SU-DHL-6 (cell line): ENCODE data around the gene EWSR1.

ENCODE experiments used
- H2AFZ ChIP-seq: fragments of 200-600 bp; sonication (generic); 2 replicates; pipeline ENCODE4 v1.6.1; 2014; ENCODE audit warnings: low read depth, mild to moderate bottlenecking, moderate library complexity, mixed read lengths, antibody characterized with exemption, low read length; ENCODE audit not compliant: severe bottlenecking
- H3F3A ChIP-seq: fragments of 200-600 bp; shearing (Covaris generic); 2 replicates; pipeline ENCODE4 v1.6.0; 2016; ENCODE audit warnings: antibody characterized with exemption, mild to moderate bottlenecking; ENCODE audit not compliant: insufficient read depth
- H3K27ac ChIP-seq: fragments of 200-600 bp; sonication (generic); 2 replicates; pipeline ENCODE4 v1.5.1; 2016; ENCODE audit warnings: low read depth, mild to moderate bottlenecking, low read length, moderate library complexity, mixed read lengths
- H3K27me3 ChIP-seq: fragments of 200-600 bp; sonication (generic), shearing (Covaris generic); 2 replicates; pipeline ENCODE4 v1.6.0; 2014; ENCODE audit warnings: mild to moderate bottlenecking, low read length
- H3K36me3 ChIP-seq: fragments of 200-600 bp; sonication (generic); 2 replicates; pipeline ENCODE4 v1.6.1; 2014; ENCODE audit warnings: mild to moderate bottlenecking, low read length, mixed read lengths
- H3K4me2 ChIP-seq: fragments of 300-600, 200-600 bp; shearing (Covaris generic), sonication (generic); 2 replicates; pipeline ENCODE4 v1.6.0; 2014; ENCODE audit warnings: low read length, low read depth, mild to moderate bottlenecking; ENCODE audit not compliant: poor library complexity, severe bottlenecking
- H3K4me3 ChIP-seq: fragments of 200-600 bp; sonication (generic); 2 replicates; pipeline ENCODE4 v1.5.1; 2014; ENCODE audit warnings: antibody characterized with exemption, low read length, mild to moderate bottlenecking, mixed read lengths; ENCODE audit not compliant: insufficient read depth, poor library complexity, severe bottlenecking
- H3K79me2 ChIP-seq: fragments of 200-600 bp; sonication (generic); 2 replicates; pipeline ENCODE4 v1.6.1; 2014; ENCODE audit warnings: mild to moderate bottlenecking, low read length, moderate library complexity; ENCODE audit not compliant: insufficient read depth
- H3K9ac ChIP-seq: fragments of 200-600 bp; sonication (generic); 2 replicates; pipeline ENCODE4 v1.7.0; 2014; ENCODE audit warnings: mild to moderate bottlenecking, low read length
- H3K9me2 ChIP-seq: fragments of 200-600 bp; sonication (generic); replicated peaks from 2 replicates; pipeline ENCODE4 v1.6.1; 2014; ENCODE audit warnings: low read length; ENCODE audit not compliant: insufficient read depth
- H3K9me3 ChIP-seq: fragments of 200-600 bp; sonication (generic); 2 replicates; pipeline ENCODE4 v1.6.1; 2014; ENCODE audit warnings: low read length, mixed read lengths; ENCODE audit not compliant: insufficient read depth
- H4K20me1 ChIP-seq: fragments of 200-600 bp; sonication (generic); 2 replicates; pipeline ENCODE4 v1.6.1; 2014; ENCODE audit warnings: low read depth, mild to moderate bottlenecking, antibody characterized with exemption, low read length, moderate library complexity, mixed read lengths
- CTCF ChIP-seq: fragments of 200-600 bp; sonication (generic); IDR thresholded peaks from one replicate; pipeline ENCODE4 v1.5.1; 2017; ENCODE audit warnings: antibody characterized with exemption, mild to moderate bottlenecking, low read length, moderate library complexity; ENCODE audit not compliant: insufficient read depth, poor library complexity, severe bottlenecking
- EZH2phosphoT487 ChIP-seq: fragments of 200-600 bp; sonication (generic), shearing (Covaris generic); conservative IDR thresholded peaks from 2 replicates; pipeline ENCODE4 v1.6.1; 2018; ENCODE audit warnings: mild to moderate bottlenecking, antibody characterized with exemption, low read length, moderate library complexity, mixed read lengths

Gene EWSR1

GRCh38 chr22:29332886-29333496 lies 64.9 kb downstream of the EWSR1 start:
- Histone ChIP-seq H3K4me2 (no peak overlapping the region), H3K27ac (no peak overlapping the region), H3K79me2 (no peaks in the 10 kb centered on the region), H4K20me1 (no peaks in the 10 kb centered on the region), H3K27me3 (no peaks in the 10 kb centered on the region), H3K36me3 (no peaks in the 10 kb centered on the region), H3K4me3 (no peak overlapping the region), H3F3A (no peaks in the 10 kb centered on the region), H3K9ac (no peak overlapping the region), H3K9me3 (no peaks in the 10 kb centered on the region), H3K9me2 (no peaks in the 10 kb centered on the region), H2AFZ (no peak overlapping the region)
- TF ChIP-seq CTCF: no peak
- TF ChIP-seq EZH2phosphoT487: no peak

GRCh38 chr22:29334148-29334547 lies 66.1 kb downstream of the EWSR1 start:
- H3K27me3 ChIP-seq: no peaks in the 10 kb centered on the region

DNA sequence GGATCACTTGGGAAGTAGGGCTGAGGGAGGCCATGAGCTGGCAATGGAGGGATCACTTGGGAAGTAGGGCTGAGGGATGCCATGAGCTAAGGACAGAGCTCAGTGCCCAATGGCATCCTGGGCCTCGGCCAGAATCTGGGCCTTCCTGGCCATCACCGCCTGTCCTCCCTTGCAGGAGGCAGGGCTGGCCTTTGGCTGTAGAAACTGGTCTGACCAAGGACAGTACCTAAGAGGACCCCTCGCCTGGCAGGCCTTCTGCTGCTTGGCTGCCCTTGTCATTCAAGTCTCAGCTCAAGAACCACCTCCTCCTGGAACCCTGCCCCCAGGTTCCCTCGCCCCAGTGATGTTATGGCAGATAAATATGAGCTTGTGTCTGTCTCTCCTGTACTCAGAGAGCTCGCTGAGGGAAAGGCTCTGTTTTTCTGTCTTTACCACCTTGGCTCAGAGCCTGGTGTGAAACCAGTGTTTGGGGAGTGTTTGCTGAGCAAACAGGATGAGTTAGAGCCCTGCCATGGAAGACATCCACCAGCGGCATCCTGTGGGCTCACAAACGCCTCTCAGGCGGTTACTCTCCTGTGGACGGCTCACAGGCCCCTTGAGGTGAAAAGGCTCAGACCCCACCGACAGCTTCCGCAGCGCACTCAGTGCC lies 66.8 kb downstream of the EWSR1 start:
- Histone ChIP-seq H2AFZ (no peak overlapping the region), H3K36me3 (no peaks in the 10 kb centered on the region), H3F3A (no peaks in the 10 kb centered on the region), H3K9me3 (no peaks in the 10 kb centered on the region), H3K9me2 (no peaks in the 10 kb centered on the region), H4K20me1 (no peaks in the 10 kb centered on the region), H3K27me3 (no peaks in the 10 kb centered on the region), H3K4me3 (no peak overlapping the region), H3K4me2 (no peak overlapping the region), H3K79me2 (no peaks in the 10 kb centered on the region), H3K27ac (no peak overlapping the region), H3K9ac (no peak overlapping the region)
- TF ChIP-seq EZH2phosphoT487: no peak

More at GRCh38 chr22:29334148-29334547, 66.1 kb downstream of the EWSR1 start:
- no peaks in the 10 kb centered on the region for H4K20me1 ChIP-seq
- no peaks in the 10 kb centered on the region for H3K36me3 ChIP-seq
- no peak overlapping the region for H3K4me3 ChIP-seq
- H3K79me2 ChIP-seq: no peaks in the 10 kb centered on the region
- no peak overlapping the region for H2AFZ ChIP-seq
- H3F3A ChIP-seq: no peaks in the 10 kb centered on the region
- TF ChIP-seq CTCF (no peak), EZH2phosphoT487 (no peak)
- no peaks in the 10 kb centered on the region for H3K9me2 ChIP-seq
- H3K4me2 ChIP-seq: no peak overlapping the region
- H3K27ac ChIP-seq: no peak overlapping the region
- H3K9me3 ChIP-seq: no peaks in the 10 kb centered on the region
- H3K9ac ChIP-seq: no peak overlapping the region

GRCh38 chr22:29335656-29336055 lies 67.6 kb downstream of the EWSR1 start:
- no peaks in the 10 kb centered on the region for H4K20me1 ChIP-seq
- H3K9ac ChIP-seq: no peak overlapping the region
- H3K9me2 ChIP-seq: no peaks in the 10 kb centered on the region
- no peaks in the 10 kb centered on the region for H3K27me3 ChIP-seq
- no peaks in the 10 kb centered on the region for H3K36me3 ChIP-seq
- no peak overlapping the region for H3K4me2 ChIP-seq
- no peak overlapping the region for H3K4me3 ChIP-seq
- H3K9me3 ChIP-seq: no peaks in the 10 kb centered on the region
- H3K79me2 ChIP-seq: no peaks in the 10 kb centered on the region
- no peak overlapping the region for H3K27ac ChIP-seq
- no peak for TF ChIP-seq EZH2phosphoT487
- TF ChIP-seq CTCF: no peak
- H3F3A ChIP-seq: no peaks in the 10 kb centered on the region
- no peak overlapping the region for H2AFZ ChIP-seq
